ENCODE data around the gene HLCS. TPM values are rescaled to one million over a fixed set of nuclear protein-coding genes. Genes with fewer than 3 reads are reported as not detected.

The HLCS gene
- total and polyA plus RNA-seq, 2 of the 8 experiments (the other 6 are each of a cell fraction or from before 2014, with no cell fraction given): 4.7 to 12.2 TPM

DNA sequence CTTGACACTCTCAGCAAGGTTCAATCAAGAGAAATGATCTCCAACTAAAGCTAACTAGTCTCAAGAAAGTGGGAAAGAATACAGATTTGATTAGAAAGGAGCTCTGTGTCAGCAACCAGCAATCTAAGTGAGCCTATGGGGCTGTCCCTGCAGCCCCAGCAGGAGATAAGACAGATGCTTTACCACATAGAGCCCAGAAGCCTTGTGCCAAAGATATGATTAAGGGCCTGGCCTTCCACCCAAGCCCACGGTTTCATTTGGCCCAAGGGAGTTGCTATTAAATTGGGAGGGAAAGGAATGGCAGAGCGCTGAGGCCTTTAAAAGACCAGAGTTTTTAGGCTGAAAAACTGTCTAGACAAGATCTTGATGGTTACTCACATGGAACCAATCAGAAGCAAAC lies 74.8 kb downstream of the HLCS start (continued):
- TF ChIP-seq, protein P1, sequence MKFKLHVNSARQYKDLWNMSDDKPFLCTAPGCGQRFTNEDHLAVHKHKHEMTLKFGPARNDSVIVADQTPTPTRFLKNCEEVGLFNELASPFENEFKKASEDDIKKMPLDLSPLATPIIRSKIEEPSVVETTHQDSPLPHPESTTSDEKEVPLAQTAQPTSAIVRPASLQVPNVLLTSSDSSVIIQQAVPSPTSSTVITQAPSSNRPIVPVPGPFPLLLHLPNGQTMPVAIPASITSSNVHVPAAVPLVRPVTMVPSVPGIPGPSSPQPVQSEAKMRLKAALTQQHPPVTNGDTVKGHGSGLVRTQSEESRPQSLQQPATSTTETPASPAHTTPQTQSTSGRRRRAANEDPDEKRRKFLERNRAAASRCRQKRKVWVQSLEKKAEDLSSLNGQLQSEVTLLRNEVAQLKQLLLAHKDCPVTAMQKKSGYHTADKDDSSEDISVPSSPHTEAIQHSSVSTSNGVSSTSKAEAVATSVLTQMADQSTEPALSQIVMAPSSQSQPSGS (IDR thresholded peaks at IDR 0.05; ENCODE audit: low read length): no peak
- TF ChIP-seq JUN (IDR thresholded peaks at IDR 0.05; ENCODE audit: low read depth, low read length) (no peak), PHF8 (conservative IDR thresholded peaks at IDR 0.05; ENCODE audit: low read depth, low read length) (no peak), SIRT6 (IDR thresholded peaks at IDR 0.05; ENCODE audit: low read length) (no peak), TAF7 (optimal IDR thresholded peaks at IDR 0.05; ENCODE audit: borderline replicate concordance, low read depth, low read length) (no peak), HDAC6 (IDR thresholded peaks at IDR 0.05; ENCODE audit: low read depth, low read length) (no peak), KDM4A (IDR thresholded peaks at IDR 0.05; ENCODE audit: low read depth, low read length, severe bottlenecking) (no peak)

All from H1 (cell line).